GM18519 (cell line): ENCODE results near the gene ZNF579.
"Not testable (repeated sequence)": the region's sequence is repeated elsewhere in the genome, so short reads cannot be mapped to it uniquely, and the experiment has no call there.

Experiments used
- ATAC-seq: cut with Tn5 transposase; IDR thresholded peaks from one replicate; pipeline ENCODE4 v1.9.1; 2021; ENCODE audit warnings: mild to moderate bottlenecking, moderate library complexity; ENCODE audit not compliant: unreplicated experiment, low FRiP score

The ZNF579 gene

DNA sequence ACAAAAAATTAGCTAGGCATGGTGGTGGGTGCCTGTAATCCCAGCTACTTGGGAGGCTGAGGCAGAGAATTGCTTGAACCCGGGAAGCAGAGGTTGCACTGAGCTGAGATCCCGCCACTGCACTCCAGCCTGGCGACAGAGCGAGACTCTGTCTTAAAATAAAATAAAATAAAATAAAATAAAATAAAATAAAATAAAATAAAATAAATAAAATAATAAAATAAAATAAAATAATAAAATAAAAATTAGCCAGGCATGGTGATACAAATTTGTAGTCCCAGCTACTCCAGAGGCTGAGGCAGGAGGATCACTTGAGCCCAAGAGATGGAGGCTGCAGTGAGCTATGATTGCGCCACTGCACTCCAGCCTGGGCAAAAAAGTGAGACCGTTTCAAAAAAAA is 6.7 kb downstream of the ZNF579 start:
- ATAC-seq = not testable (repeated sequence)

DNA sequence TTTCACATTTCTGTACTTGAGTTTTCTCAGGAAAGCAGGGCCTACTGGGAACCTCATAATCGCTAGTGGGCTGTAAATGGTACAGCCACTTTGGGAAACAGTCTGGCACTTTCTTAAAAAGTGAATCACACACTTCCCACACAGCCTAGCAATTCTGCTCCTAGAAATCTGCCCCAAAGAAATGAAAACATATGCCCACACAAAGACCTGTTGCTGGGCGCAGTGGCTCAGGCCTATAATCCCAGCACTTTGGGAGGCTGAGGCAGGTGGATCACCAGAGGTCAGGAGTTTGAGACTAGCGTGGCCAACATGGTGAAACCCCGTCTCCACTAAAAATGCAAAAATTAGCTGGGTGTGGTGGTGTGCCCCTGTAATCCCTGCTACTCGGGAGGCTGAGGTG is 11.2 kb downstream of the ZNF579 start:
- ATAC-seq = not testable (repeated sequence)

DNA sequence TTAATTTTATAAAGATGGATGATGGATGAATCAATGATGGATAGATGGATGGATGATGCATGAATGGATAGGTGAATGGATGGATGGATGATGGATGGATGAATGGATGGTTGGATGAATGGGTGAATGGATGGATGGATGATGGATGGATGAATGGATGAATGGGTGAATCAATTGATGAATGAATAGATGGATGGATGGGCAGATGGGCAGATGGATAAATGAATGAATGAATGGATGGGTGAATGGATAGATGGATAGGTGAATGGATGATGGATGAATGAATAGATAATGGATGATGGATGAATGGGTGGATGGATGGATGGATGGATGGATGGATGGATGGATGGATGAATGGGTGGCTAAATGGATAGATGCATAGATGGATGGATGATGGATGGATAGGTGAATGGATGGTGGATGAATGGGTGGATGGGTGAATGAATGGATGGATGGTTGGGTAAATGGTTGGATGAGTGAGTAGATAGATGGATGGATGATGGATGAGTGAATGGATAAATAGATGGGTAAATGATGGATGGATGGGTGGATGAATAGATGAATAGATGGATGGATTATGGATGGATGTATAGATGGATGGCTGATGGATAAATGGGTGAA is 12.8 kb downstream of the ZNF579 start:
- no peak for ATAC-seq

DNA sequence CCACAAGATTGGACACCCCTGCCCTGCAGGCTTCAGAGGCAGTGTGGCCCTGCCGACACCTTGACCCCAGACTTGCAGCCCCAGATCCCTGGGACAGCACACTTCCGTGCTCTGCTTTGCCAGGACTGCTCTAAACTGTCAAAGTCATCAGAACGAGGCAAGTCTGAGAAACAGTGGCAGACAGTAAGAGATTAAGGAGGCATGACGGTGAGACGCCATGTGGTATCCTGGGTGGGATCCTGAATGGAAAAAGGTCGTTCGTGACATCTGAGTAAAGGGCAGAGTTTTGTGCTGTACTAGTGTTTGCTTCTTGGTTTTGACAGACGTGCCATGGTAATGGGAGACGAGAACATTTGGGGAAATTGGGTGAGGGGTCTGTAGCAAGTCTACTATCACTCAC is 13.8 kb downstream of the ZNF579 start:
- ATAC-seq = no peak

DNA sequence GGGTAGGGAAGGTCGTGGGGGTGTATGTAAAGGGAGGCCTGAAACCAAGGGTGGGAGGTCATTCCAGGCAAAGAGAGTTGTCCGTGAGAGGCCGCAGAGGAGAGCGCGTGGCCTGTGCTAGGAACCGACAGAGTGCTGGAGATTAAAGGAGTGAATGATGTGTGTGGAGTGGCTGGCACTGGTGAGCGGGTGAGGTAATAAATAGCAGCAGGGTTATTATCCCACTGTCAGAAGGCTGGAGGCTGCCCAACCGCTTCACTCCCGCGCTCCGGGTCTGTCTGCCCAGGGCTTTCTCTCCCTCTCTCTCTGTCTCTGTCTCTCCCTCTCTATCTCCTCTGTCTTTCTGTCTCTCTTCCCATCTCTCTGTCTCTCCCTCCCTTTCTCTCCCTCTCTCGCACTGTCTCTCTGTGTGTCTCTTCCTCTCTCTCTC is 17.4 kb downstream of the ZNF579 start:
- no peak for ATAC-seq

DNA sequence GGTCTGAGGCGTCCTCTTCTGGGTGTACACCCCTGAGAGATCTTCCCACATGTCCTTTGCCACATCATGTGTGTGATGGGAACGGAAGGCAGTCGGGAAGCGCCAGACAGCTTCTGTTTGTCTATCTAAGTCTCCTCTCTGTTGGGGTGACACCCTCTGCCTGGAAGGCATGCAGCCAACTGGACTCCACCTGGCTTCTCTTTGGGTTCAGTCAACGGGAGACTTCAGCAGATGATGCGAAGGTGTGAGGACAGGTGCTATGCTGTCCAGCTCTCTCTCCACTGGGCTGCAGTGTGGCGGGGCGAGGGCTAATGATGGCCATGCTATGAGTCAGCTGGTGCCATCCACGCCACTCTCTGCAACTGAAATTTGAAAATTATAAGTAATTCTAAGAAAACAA is 21.0 kb downstream of the ZNF579 start:
- ATAC-seq = no peak

DNA sequence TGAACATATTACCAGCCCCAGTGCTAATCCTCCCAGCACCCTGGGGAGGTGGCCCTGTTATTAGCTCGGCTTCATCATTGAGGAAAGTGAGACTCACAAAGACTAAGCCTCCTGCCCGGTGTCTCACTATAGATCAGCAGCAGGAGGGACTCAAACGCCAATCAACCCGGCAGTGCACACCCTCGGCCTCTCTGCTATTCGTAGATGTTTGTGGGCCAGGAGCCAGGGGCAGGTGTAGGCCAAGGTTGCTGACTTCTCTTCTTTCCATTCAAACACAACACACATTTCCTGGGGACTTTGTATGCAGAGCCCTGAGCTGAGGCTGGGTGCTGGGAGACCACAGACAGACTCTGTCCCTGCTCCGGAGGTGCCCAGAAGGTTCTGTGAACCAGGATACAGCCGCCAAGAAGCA is 25.9 kb downstream of the ZNF579 start:
- ATAC-seq = no peak

DNA sequence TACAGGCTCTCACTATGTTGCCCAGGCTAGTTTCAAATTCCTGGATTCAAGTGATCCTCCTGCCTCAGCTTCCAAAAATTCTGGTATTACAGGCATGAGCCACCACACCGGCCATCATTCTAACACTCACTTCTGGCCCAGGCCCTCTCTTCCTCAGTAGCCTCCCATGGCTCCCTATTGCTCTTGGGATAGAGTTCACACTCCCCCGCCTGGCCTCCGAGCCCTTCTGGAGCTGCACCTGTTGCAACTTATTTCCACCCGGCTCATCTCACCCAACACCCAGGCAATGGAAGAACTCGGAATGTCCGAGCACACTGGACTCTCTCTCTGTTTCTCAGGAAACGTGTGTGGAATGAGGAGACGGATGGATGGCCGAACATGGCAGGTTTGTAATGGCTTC is 26.3 kb downstream of the ZNF579 start:
- ATAC-seq = no peak

DNA sequence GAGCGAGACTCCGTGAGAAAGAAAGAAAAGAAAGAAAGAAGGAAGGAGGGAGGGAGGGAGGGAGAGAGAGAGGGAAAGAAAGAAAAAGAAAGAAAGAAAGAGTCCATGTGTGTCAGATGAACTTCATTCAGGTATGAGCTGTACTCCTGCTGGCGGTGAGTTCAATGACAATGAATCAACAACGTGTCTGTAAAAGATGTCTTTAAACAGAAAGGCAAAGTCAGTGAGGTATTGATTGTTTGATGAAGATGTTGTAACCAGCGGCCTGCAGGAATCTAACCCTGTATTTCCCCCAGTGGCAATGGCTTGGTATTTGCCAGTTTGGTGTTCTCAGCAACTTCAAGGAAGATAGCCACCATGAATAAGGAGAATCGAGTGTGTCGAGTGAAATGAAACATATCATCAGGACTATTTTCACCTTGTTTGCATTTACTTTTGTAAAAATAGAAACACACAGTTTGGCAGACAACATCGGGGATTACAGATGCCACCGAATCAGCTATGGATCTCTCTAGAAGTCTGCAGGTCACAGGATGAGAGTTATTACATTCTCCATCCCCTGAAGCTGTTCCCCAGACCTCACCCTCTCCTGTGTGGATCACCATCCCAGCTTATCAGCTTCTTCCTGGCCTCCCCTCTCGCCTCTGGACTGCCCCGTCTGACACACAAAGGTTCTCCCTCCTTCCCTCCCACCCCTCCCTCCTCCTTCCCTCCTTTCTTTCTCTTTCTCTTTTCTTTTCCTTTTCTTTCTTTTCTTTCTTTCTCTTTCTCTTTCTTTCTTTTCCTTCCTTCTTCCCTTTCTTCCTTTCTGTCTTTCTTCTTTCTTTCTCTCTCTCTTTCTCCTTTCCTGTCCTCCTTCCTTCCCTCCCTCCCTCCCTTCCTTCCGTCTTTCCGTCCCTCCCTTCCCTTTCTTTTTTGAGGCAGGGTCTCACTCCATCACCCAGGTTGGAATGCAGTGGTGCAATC is 27.1 kb downstream of the ZNF579 start:
- no peak for ATAC-seq

DNA sequence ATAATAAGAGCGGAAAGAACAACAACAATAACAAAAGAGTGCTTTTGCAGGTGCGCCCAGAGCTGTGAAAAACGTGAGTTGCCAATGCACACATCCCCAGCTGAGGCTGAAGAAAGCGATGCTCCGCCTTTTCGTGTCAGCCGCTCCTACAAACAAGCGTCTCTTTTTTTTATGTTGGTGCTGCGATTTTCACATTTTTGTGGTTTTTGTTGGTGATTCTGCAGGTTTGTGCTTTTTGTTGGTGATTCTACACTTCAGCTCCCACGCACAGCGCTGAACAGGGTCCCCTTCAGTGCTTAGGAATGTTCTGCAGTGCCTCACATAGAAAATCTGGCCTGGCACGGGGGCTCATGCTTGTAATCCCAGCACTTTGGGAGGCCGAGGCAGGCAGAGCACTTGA is 28.0 kb downstream of the ZNF579 start:
- ATAC-seq = no peak

DNA sequence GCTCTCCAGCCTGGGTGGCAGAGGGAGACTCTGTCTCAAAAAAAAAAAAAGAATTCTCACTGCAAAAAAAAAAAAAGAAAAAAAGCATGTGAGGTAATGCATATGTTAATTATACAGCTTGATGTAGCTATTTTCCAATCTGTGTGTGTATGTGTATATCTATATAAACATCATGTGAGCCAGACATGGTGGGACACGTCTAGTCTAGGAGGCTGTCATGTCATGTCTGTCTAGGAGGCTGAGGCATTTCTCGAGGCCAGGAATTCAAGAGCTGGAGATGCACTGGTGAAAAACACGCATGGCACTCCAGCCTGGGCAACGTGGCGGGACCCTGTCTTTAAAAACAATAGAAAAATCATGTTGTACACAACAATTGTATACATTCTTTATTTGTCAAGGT is 28.4 kb downstream of the ZNF579 start:
- ATAC-seq = no peak

DNA sequence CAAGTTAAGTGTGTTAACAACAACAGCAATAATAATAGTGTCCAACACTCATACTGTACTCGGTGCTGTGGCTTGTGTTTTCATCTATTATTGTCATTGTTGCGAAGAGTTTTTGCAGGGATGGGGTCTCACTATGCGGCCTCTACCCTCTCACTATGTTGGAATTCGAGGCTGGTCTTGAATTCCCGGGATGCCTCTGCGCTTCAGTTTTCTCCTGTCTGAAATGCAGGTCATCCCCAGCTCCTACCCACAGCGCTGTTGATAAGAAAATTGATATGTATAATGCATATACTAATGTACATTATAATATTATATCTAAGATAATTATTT is 30.4 kb downstream of the ZNF579 start:
- no peak for ATAC-seq

DNA sequence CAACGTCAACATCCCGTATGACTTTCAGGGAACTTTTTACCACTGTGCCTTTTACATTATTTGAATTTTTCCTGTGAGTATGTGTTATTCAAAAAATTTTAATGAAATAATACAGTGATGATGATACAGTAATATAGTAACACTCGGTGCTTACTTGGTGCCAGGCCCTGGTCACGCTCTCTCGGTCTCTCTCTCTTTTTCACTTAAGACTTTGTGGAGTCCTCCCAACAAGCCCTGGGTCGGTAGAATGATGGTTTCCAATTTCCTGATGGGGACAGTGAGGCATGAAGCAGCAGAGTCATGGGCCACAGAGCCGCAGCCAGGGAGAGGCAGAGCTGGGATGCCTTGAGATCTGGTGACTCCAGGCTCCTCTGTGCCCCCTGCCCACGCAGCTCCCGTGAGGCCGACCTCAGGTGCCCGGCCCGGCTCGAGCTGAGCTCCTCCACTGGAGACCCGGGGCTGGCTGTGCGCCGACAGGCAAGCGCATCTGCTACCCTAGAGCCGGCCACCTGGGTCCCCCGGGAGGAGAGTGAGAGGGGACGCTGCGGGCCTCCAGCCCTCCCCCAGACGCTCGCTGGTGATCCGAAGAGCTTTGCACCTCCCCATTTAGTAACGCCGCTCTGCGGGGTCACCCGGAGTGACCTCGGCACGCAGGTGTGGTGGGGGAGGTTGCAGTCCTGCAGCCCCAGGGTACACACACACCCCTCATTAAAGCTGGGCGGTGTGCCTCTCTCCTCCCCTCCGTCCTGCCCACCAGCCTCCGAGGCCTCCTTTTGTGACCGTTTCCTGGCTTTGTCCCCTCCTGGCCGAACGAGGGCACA is 30.9 kb downstream of the ZNF579 start:
- no peak for ATAC-seq

DNA sequence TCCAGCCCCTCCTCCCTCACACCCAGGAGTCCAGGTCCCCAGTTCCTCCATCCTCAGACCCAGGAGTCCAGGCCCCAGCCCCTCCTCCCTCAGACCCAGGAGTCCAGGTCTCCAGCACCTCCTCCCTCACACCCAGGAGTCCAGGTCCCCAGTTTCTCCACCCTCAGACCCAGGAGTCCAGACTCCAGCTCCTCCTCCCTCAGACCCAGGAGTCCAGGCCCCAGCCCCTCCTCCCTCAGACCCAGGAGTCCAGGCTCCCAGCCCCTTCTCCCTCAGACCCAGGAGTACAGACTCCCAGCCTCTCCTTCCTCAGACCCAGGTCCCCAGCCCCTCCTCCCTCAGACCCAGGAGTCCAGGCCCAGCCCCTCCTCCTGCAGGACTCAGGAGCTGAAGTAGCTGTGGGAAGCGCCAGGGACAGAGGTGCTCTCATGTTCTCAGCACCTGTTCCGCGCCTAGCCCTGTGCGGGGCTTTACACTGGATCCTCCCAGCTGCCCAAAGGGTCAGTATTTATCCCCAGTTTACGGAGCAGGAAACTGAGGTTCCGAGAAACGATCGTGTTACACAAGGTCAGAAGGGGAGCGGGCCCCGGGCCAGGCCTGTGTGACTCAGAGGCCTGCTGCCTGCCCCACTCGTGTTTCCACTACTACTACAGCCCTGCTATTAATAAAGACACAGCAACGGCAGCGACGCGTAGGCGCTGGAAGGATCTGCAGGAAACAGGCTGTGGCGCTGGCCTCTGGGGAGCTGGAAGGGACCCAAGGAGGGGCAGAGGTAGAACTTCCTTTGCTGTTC is 33.6 kb downstream of the ZNF579 start:
- ATAC-seq = no peak

DNA sequence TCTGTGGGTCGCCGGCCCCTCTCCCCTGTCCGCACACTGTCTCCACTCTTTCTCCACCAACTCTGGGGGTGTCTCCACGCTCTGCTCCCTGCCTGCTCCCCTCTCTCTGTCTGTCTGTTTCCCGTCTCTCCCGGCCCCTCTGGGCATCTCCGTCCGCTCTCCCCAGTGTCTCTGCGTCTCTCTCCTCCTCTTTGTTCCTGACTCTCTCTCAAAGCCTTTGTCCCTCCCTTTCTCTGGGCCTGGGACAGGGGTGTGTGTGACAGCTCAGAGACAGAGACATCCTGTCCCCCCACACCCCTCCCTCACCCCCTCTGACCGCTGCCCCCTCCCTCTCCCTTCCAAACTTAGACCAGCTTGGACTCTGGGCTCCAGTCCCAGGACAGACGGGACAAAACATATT is 34.6 kb downstream of the ZNF579 start:
- no peak for ATAC-seq

DNA sequence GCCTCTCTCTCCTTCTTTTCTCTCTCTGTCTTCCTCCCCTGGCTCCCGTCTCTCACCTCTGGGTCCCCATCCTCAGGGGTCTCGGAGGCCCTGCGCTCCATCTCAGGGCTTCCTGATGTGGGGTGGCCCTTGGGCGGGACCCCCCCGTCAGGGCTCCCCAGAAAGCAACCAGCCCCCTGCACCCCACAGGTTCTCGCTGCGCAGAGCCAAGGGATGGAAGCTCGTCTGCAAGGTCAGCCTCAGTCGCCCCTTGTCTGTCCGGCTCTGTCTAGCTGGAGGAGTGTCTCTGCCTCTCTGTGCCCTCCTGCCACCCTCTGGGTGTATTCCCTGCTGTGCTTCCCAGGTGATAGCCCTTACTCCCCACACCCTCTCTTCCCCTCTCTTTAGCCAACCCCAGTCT is 35.2 kb downstream of the ZNF579 start, which contains the start of gene SBK3:
SBK3 (minus strand) TSS at position 101 of the 400 bp plus-strand sequence; CDS start at position 101, 0 bp downstream.
- ATAC-seq = no peak

DNA sequence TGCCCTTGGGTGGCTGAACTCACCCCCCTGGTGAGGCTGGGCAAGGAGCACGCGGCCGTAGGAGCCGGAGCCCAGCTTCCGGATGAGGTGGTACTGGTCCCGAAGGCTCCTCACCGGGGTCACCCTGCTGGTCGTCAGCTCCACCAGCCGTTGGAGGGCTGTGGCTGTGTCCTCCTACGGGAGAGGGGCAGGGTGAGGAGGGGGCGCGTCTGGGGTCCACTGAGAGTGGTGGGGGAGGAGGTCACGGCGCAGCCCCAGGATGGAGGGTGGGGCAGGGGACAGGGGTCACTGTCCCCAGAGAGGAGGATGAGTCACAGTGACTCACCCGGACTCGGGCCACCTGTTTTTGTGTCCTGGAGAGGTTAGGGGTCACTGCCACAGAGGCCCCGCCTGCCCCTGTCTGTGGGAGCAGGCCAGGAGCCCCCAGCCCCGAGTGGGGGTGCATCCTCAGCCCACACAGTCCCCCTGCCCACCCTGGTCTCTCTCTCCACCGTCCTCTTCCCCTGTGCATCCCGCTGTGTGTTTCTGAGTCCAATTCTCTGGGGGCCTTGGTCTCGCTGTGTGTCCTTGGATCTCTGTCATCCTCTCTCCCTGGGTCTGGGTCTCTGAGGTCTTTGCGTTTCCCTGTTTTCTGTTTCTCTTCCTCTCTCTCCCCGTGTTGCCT is 35.7 kb downstream of the ZNF579 start:
- ATAC-seq = no peak

DNA sequence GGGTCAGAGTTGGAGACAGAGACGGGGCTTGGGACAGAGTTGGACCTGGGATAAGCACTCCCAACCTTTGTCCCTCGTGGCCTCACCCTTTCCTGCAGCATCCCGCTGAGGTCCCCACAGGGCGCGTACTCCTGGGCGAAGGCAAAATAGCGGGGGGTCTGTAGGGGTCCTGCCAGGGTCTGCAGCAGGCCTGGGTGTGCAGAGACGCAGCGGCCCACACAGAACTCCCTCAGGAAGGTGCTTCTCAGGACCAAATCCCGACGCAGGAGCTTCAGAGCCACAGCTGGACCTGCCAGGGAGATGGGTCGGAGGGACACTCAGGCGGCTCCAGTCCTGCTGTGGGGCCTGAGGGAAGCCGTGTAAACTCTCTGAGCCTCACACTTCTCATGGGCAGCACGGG is 36.6 kb downstream of the ZNF579 start:
- ATAC-seq = no peak

DNA sequence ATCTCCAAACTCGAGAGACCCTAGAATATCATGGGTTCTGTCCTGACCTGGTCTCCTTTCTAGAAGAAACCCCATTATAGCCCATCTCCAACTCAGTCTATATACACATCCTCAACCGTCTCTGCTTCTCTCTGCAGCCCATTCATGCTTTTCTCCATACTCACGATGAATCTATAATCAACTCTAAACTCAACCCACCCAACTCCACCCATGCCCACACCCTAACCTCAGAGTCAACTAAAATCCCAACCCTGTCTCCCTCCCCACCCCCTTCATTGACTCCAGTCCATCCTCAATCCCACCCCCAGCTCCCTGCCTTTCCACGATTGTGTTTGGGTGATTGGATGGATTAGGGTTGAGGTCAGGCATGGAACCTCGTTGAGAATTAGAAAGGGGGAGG is 37.1 kb downstream of the ZNF579 start:
- ATAC-seq = no peak
